Fibroblast of pulmonary artery (primary cell): ENCODE data around the gene C4orf17.
A peak's percentile ranks its signal among the peaks of the same experiment; 100 is the strongest.
"Not testable (repeated sequence)": the region's sequence is repeated elsewhere in the genome, so short reads cannot be mapped to it uniquely, and the experiment has no call there.

Source experiments
- DNase-seq: peaks from one replicate; pipeline ENCODE4 v3.0.0-alpha.2; 2010; ENCODE audit warnings: low read depth
- H3K4me3 ChIP-seq: replicated peaks from 2 replicates; pipeline ENCODE4 v1.5.1; 2011; ENCODE audit warnings: low read depth, mild to moderate bottlenecking, control low read depth, low read length, moderate library complexity
- CTCF ChIP-seq: IDR thresholded peaks from 2 replicates; pipeline ENCODE4 v1.5.1; 2011; ENCODE audit warnings: mild to moderate bottlenecking, control low read depth, low read length, inconsistent platforms; ENCODE audit errors: missing control alignments

The C4orf17 gene

GRCh38 chr4:99504804-99505502 is 5.9 kb upstream of the C4orf17 start:
- DNase-seq: no peak
- no peak for TF ChIP-seq CTCF
- no peak overlapping the region for H3K4me3 ChIP-seq

DNA sequence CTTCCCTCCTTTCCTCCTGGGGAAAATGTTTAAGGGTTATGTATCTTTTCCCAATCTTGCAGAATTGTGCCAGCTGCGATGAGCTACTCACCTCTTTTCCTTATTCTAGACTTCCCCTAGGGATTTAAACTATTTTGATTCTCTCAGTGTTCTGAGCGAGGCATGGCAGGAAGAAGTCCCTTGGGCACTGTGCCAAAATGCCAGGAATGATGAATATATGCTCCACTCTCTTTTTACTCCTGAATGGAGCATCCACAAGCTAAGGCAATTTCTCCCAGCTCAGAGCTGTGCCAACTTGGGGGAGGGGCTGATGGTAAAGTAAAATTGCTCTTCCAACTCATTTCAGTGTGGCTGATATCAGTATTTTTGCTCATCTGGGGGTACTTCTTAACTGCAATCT is 4.0 kb upstream of the C4orf17 start:
- H3K4me3 ChIP-seq: no peak overlapping the region
- peak; percentile 16 for DNase-seq
- no peak for TF ChIP-seq CTCF

GRCh38 chr4:99507349-99507748 is 3.5 kb upstream of the C4orf17 start:
- DNase-seq: no peak
- TF ChIP-seq CTCF: no peak
- no peak overlapping the region for H3K4me3 ChIP-seq

GRCh38 chr4:99507762-99508161 is 3.1 kb upstream of the C4orf17 start:
- DNase-seq: no peak
- TF ChIP-seq CTCF: no peak
- no peak overlapping the region for H3K4me3 ChIP-seq

DNA sequence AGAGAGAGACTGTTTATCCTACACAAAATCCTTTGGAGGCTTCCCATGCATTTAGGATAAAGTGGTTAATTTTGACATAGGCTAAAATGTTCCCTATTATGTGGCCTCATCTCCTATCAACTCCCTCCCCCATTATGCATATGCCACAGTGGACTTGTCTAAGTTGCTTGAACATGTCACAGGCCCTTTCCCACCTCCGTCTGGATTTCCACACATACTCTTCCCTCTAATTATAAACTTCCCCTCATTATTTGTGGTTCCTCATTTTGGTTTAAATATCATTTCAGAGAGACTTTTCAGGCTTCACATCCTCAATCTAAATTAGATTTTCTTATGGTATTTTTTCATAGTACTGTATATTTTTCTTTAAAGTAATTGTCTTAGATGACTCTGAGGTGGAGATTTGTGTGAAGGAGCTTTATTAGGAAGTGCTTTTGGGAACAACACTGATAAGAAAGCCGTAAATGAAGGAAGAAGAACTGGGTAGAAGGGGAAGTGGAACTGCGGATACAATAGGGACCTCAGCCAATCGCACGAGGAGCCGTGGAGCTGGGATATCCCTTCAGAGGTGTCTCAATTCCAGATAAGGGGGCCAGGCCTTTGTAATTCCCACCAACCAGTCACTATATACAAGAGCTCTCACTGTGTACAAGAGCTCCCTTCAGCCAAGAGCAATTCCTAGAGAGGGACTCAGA is 7.9 kb downstream of the C4orf17 start:
- DNase-seq: no peak
- no peak overlapping the region for H3K4me3 ChIP-seq
- TF ChIP-seq CTCF: no peak

DNA sequence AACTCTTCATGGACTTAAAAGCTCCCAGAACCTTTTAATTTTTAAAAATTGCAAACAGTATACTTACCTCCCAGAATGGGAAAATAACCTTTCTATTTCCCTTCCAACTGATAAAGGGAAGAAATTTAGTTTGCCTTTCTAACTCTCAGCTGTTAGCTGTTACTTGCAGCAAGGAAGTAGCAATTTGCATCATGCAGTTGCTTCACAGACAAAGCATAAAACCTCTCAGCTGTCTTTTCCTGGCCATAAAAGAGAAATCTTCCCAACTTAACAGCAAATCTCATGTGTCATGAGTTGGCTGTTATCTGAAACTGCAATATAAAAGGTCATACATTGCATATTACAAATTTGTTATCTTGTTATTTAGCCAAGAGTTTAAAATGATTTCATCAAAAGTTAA is 18.4 kb downstream of the C4orf17 start:
- no peak for TF ChIP-seq CTCF
- no peak overlapping the region for H3K4me3 ChIP-seq
- DNase-seq: peak; percentile 6

DNA sequence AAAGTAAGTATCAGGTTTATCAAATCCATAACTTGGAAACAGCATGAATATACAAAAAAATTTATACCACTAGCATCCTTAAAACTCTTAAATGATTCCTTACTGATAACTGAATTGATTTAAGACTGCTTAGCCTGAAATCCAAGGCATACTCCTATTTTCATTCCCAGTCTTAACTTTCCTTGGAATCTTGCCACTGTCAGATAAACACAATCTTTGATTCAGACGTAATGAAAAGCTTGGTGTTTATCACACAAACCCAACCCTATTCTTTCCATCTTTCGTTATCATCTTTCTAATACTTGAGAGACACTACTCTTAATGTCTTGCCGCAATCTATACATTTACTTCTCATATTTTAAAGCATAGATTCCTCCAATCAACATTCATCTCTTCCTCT is 19.1 kb downstream of the C4orf17 start:
- no peak overlapping the region for H3K4me3 ChIP-seq
- no peak for TF ChIP-seq CTCF
- DNase-seq: no peak

DNA sequence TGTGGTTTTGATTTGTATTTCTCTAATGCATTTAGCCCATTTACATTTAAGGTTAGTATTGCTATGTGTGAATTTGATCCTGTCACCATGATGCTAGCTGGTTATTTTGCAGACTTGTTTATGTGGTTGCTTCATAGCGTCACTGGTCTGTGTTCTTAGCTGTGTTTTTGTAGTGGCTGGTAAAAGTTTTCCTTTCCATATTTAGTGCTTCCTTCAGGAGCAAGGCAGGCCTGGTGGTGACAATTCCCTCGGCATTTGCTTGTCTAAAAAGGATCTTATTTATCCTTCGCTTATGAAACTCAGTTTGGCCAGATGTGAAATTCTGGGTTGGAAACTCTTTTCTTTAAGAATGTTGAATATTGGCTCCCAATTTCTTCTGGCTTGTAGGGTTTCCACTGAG is 23.9 kb downstream of the C4orf17 start:
- DNase-seq, H3K4me3 ChIP-seq: not testable (repeated sequence)
